ENCODE data around the gene ZNF281. TPM values are rescaled to one million over a fixed set of nuclear protein-coding genes. Genes with fewer than 3 reads are reported as not detected.

ZNF281 gene
- total RNA-seq, 1 donor from 2014 or later, result 35.1 TPM

GRCh38 chr1:200367841-200368534, 41.8 kb downstream of the ZNF281 start:
- no peak overlapping the region for H3K4me3 Mint-ChIP-seq (ENCODE audit: unreplicated experiment)
- TF ChIP-seq CTCF (IDR thresholded peaks at IDR 0.05; ENCODE audit: unreplicated experiment), result no peak
- H3K27ac Mint-ChIP-seq (ENCODE audit: unreplicated experiment), result no peak overlapping the region
- peaks cover 53% of the 10 kb centered on the region for H3K4me1 Mint-ChIP-seq (ENCODE audit: unreplicated experiment)
- DNase-seq (ENCODE audit: low spot score), result no peak
- H3K27me3 Mint-ChIP-seq (ENCODE audit: unreplicated experiment), result no peaks in the 10 kb centered on the region
- H3K36me3 Mint-ChIP-seq (ENCODE audit: low read depth, unreplicated experiment), result no peaks in the 10 kb centered on the region
- no peaks in the 10 kb centered on the region for H3K9me3 Mint-ChIP-seq (ENCODE audit: unreplicated experiment)

- H3K27me3 Mint-ChIP-seq (ENCODE audit: unreplicated experiment), result no peaks in the 10 kb centered on the region
- peaks cover 47% of the 10 kb centered on the region for H3K4me1 Mint-ChIP-seq (ENCODE audit: unreplicated experiment)
- no peak for DNase-seq (ENCODE audit: low spot score)
- H3K36me3 Mint-ChIP-seq (ENCODE audit: low read depth, unreplicated experiment), result no peaks in the 10 kb centered on the region
- no peak overlapping the region for H3K27ac Mint-ChIP-seq (ENCODE audit: unreplicated experiment)
- no peak for TF ChIP-seq CTCF (IDR thresholded peaks at IDR 0.05; ENCODE audit: unreplicated experiment)
- H3K4me3 Mint-ChIP-seq (ENCODE audit: unreplicated experiment), result no peak overlapping the region
- no peaks in the 10 kb centered on the region for H3K9me3 Mint-ChIP-seq (ENCODE audit: unreplicated experiment)
Observed at GRCh38 chr1:200366577-200367253, 43.1 kb downstream of the ZNF281 start.

GRCh38 chr1:200365897-200366426, 43.9 kb downstream of the ZNF281 start:
- no peak overlapping the region for H3K4me3 Mint-ChIP-seq (ENCODE audit: unreplicated experiment)
- H3K27me3 Mint-ChIP-seq (ENCODE audit: unreplicated experiment), result no peaks in the 10 kb centered on the region
- no peak for DNase-seq (ENCODE audit: low spot score)
- H3K4me1 Mint-ChIP-seq (ENCODE audit: unreplicated experiment), result peaks cover 47% of the 10 kb centered on the region
- no peaks in the 10 kb centered on the region for H3K9me3 Mint-ChIP-seq (ENCODE audit: unreplicated experiment)
- no peak for TF ChIP-seq CTCF (IDR thresholded peaks at IDR 0.05; ENCODE audit: unreplicated experiment)
- no peaks in the 10 kb centered on the region for H3K36me3 Mint-ChIP-seq (ENCODE audit: low read depth, unreplicated experiment)
- no peak overlapping the region for H3K27ac Mint-ChIP-seq (ENCODE audit: unreplicated experiment)

- DNase-seq (ENCODE audit: low spot score), result no peak
- Mint-ChIP-seq H3K27ac (ENCODE audit: unreplicated experiment) (peak overlapping the region; percentile 81), H3K4me1 (ENCODE audit: unreplicated experiment) (peaks cover 46% of the 10 kb centered on the region), H3K36me3 (ENCODE audit: low read depth, unreplicated experiment) (no peaks in the 10 kb centered on the region), H3K4me3 (ENCODE audit: unreplicated experiment) (no peak overlapping the region), H3K27me3 (ENCODE audit: unreplicated experiment) (no peaks in the 10 kb centered on the region), H3K9me3 (ENCODE audit: unreplicated experiment) (no peaks in the 10 kb centered on the region)
- TF ChIP-seq CTCF (IDR thresholded peaks at IDR 0.05; ENCODE audit: unreplicated experiment), result no peak
Observed at GRCh38 chr1:200364831-200365230, 45.0 kb downstream of the ZNF281 start.

All from endothelial cell (in vitro differentiated cells).